ENCODE measurements around the gene ORC3.
A peak's percentile ranks its signal among the peaks of the same experiment; 100 is the strongest.
"Not testable (repeated sequence)": the region's sequence is repeated elsewhere in the genome, so short reads cannot be mapped to it uniquely, and the experiment has no call there.

The ORC3 gene

DNA sequence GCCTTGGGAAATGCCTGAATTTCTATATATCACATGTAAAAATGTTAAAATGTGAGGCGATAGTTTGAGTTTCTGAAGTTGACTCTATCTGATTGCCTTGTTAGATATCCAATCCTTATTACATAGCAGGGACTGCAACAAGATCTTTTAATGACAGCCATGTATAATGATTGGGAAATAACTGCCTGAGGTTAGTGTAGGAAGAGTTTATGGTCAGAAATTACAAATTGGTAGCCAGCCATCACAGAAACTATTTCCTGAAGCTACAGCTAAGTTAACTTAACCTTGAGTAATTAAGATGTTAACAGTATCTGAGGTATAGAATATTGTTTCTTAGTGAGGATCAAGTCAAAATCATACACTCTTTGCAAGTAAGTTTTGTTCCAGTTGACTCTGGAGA is 71.1 kb downstream of the ORC3 start:
- peak; percentile 35 for DNase-seq (ENCODE audit: low read depth)

DNA sequence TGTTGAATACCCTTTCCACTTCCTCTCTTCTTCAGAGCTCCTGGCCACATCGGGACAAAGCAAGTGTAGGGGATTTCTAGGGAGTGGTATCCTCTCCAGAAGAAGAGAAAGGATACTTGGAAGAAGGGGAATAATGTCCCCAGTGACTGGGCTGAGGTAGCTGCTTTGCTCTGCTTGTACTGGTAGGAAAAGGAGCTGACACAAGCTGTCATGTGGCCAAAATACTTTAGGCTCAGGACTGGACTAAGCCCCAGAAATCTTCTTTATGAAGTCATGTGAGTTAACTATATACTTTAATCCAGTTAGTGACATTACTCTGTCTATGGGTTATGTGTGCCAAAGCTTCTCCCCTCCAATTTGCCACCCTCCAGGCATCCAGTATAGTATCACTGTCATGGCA is 71.6 kb downstream of the ORC3 start:
- DNase-seq (ENCODE audit: low read depth) = no peak

GRCh38 chr6:87663434-87663833 is 73.5 kb downstream of the ORC3 start:
- no peak for DNase-seq (ENCODE audit: low read depth)

GRCh38 chr6:87664921-87665485 is 75.1 kb downstream of the ORC3 start:
- DNase-seq (ENCODE audit: low read depth) = no peak

DNA sequence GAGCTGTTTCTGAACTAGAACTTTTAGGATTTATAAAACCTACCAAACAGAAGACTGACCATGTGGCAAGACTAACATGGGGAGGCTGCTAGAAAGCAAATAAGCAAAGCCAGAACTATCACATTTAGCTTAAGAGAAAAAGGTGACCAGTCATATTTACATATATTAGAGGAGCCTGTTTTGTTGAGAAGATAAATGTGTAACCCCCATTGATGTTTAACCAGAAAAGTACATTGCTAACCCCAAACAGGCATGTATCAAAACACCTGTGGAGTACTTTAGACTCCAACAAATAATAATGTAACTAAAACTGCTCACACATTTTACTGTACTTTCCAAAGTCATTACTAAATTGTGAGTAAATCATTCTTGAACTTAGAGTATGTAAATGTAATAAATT is 77.1 kb downstream of the ORC3 start:
- DNase-seq (ENCODE audit: low read depth) = no peak

DNA sequence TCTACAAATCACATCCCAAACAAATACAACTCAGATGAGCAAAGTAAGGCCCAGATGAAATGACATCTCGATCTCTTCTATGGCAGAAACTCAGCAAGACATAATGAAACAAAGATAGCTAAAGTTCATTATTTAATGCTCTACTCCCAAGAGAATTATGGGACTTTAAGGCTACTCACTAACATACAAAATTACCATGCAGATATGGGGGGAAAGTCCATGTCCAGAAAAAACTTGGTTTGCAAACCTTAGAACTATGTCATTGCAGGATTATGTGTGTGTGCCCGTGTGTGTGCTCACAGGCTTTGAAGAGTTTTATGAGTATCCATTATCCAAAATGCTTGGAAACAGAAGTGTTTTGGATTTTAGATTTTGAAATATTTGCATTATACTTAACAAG is 78.1 kb downstream of the ORC3 start:
- DNase-seq (ENCODE audit: low read depth) = no peak

- DNase-seq (ENCODE audit: low read depth) = no peak
Observed at GRCh38 chr6:87669051-87669450, 79.1 kb downstream of the ORC3 start.

GRCh38 chr6:87670707-87671106 is 80.8 kb downstream of the ORC3 start:
- DNase-seq (ENCODE audit: low read depth) = no peak

DNA sequence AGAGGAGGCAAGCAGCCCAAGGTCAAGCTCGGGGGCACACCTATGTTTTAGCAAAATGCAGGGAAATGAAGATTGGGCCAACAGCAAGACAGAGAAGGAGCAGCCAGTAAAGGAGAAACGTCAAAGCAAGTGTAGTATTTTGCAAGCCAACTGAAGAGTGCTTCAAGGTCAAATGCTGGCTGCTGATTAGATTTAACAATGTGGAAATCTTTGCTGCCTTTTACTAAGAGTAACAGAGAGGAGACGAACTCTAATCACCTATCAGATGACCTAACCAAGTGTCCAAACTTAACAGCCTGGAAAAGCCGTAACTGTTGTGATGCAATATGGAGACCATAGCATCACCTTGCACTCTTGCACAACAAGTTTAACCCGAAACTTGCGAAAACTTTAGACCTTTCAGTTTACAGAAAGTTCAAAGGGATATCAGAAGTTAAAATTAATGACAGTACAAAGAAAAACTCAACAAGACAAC is 81.7 kb downstream of the ORC3 start:
- no peak for DNase-seq (ENCODE audit: low read depth)

DNA sequence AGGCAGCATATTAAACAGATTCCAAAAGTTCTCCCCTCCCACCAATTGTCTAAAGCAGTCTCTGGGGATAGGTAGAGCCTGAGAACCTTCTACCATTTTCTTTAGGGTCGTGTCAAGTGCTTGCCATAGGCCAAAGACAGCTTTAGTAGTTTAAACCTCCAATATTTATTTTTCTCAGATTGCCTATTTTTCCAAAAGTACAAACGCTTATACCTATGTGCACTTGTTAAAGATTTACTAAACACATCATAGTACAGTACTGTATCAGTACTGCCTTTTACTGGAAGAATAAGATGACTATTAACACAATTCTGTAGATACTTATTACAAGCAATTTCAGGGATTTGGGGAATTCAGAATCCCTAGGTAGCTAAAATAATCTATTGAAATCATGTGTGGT is 82.7 kb downstream of the ORC3 start:
- DNase-seq (ENCODE audit: low read depth) = no peak

- DNase-seq (ENCODE audit: low read depth) = no peak
Observed at GRCh38 chr6:87673237-87673636, 83.3 kb downstream of the ORC3 start.

- no peak for DNase-seq (ENCODE audit: low read depth)
Observed at GRCh38 chr6:87674290-87674689, 84.4 kb downstream of the ORC3 start.

DNA sequence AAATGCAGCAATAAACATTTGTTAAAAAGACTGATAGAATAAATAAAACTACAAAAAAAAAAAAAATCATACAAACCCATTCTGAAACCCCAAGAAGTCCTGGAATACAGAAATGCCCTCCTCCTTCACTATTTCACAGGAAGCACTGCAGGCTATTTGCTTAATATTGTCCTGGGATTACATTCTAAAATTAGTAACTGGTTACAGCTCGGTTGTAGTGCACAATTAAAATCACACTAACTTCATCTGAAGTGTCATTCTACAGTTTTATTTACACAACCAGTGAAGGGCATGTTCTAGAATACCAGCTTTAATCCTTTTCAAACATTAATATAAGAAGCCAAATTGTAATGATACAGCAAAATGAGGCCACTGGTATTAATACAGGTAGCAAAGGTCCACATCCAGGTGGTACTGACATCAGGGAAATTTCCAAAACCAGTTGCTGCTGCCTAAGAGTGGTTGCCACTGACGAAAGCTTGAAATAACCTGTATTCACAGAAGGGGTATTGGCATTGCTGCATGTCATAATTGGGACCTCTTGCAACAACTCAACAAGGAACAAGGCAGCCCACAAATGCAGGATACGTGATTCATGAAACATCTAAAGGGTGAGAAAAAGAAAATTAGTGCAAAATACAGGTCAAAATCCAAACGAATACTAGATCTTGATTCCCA is 85.2 kb downstream of the ORC3 start:
- DNase-seq (ENCODE audit: low read depth) = no peak

DNA sequence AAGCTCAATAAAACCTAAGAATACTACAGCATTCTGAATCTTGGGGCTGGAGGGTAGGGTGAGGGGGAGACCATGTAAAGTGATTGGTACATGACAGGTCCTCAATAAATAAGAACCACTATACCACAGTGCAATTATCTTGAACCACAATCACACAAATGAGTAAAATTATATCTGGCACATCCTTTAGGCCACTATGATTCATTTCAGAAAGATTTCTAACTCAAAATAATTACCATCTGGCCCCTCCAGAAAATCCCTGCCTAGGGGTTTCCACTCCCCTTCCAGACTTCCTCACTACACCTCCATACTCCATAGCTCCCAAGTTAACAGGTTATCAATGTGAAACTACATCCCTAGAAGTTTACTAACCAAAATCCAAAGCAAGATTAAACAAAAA is 92.4 kb downstream of the ORC3 start:
- no peak for DNase-seq (ENCODE audit: low read depth)

GRCh38 chr6:87683890-87684289 is 94.0 kb downstream of the ORC3 start:
- no peak for DNase-seq (ENCODE audit: low read depth)

DNA sequence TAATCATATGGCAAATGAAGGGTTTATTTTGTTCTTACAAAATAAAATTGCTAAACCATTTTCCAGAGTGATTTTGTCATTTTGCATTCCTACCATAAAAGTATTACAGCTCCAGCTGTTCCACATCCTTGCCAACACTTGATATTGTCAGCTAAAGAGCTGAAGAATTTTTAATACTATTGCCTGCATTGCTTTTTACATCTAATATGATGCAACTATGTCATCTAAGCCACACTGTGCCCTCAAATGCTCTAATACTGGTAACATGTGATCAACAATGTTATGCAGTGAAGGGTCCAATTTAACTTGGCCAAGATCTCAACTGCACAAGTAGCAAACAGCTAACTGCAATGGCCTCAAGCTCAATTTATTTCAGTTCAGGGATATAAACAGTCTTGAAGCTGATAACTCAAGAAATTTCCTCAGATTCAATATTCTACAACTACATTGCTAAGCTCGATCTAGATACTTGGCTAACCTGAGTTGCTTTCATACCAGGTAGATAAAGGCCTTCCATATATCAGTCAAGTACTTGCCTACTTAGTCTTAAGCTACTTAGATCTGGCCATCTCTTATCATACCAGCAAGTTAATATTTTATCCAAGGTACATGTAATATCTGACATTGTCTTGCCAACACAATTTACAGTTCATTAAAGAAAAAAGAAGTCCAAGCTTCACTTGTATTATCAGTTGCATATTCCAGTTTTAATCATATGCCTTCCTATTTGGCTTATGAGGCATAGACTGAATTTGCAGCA is 95.1 kb downstream of the ORC3 start:
- no peak for DNase-seq (ENCODE audit: low read depth)

DNA sequence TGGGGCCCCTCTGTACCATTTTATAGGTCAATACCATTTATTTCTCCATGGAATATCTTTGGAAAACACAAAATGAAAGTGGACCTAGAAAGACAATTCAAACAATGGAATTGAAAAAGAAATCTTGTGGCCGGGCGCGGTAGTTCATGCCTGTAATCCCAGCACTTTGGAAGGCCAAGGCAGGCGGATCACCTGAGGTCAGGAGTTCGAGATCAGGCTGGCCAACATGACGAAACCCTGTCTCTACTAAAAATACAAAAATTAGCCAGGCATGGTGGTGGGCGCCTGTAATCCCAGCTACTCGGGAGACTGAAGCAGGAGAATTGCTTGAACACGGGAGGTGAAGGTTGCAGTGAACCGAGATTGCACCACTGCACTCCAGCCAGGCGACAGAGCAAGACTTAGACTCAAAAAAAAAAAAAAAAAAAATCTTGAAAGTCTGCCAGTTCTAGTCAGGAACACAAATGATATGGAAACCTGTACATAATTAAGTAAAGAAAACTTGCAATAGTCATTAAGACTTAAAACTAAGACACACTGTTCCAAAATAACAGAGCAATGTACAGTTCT is 96.8 kb downstream of the ORC3 start:
- DNase-seq (ENCODE audit: low read depth) = not testable (repeated sequence)

DNA sequence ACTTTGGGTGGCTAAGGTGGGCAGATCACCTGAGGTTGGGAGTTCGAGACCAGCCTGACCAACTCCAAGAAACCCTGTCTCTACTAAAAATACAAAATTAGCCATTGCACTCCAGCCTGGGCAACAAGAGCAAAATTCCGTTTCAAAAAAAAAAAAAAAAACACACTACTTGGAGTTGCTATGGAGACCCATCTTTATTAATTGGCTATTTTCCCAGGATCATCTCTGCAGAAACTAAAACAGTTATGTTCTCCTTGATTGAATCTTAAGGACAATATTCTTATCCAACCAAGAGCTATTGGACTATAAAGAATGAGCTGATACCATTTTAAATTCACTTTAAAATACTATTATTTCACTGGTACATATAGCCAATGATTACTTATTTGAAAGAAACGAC is 97.4 kb downstream of the ORC3 start:
- no peak for DNase-seq (ENCODE audit: low read depth)

DNA sequence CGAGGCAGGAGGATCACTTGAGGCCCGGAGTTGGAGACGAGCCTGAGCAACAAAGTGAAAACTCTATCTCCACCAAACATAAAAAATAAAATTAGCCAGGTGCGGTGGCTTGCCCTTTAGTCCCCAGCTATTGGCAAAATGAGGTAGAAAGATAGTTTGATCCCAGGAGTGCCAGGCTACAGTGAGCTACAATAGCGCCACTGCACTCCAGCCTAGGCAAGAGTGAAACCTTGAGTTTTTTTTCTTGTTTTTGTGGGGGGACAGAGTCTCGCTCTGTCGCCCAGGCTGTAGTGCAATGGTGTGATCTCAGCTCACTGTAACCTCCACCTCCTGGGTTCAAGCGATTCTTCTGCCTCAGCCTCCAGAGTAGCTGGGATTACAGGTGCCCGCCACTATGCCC is 98.0 kb downstream of the ORC3 start:
- not testable (repeated sequence) for DNase-seq (ENCODE audit: low read depth)

- DNase-seq (ENCODE audit: low read depth) = no peak
Observed at GRCh38 chr6:87690441-87690840, 100.5 kb downstream of the ORC3 start.

DNA sequence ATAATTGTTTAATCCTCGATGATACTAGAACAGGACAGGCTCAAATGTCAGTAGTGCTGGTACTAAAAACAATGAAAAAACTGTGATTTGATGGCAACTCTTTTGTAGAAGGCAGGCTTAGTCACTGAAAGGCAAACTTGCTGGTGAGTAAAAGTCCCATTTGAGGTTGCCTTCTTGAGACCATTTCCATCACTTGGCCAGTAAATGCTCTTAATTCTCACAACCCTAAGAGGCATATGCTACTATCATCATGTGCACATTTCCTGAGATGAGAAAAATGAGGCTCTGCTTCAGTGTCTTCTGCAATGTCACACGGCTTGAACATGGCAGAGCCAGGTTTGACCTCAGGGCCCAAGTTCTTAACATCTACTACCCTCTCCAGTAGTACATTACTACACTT is 102.2 kb downstream of the ORC3 start:
- no peak for DNase-seq (ENCODE audit: low read depth)

GRCh38 chr6:87696817-87697216 is 106.9 kb downstream of the ORC3 start:
- DNase-seq (ENCODE audit: low read depth) = not testable (repeated sequence)

Data from GM04504 (cell line).